Stimulated activated CD8-positive, alpha-beta memory T cell treated with anti-CD3 and anti-CD28 coated beads, Interleukin-7, amount 100 ng/mL, for 1 hour (primary cell): ENCODE data around the gene EDC4.
A peak's percentile ranks its signal among the peaks of the same experiment; 100 is the strongest.

Experiments used
- DNase-seq, 2 donors: peaks; one replicate each; pipeline ENCODE4 v3.0.0-alpha.2; 2020; ENCODE audit warnings: low read depth in 2 of 2

EDC4 gene

DNA sequence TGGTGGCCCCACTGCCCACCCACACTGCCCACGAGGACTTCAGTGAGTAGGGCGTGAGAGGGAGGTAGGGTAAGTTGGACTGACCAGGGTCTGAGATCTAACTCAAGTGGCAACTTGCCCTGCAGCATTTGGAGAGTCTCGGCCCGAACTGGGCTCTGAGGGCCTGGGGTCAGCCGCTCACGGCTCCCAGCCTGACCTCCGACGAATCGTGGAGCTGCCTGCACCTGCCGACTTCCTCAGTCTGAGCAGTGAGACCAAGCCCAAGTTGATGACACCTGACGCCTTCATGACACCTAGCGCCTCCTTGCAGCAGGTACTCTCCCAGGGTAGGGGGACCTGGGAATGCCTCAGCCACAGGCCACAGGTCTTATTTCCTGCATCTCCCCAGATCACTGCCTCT lies 6.6 kb downstream of the EDC4 start:
- DNase-seq, result no peak

DNA sequence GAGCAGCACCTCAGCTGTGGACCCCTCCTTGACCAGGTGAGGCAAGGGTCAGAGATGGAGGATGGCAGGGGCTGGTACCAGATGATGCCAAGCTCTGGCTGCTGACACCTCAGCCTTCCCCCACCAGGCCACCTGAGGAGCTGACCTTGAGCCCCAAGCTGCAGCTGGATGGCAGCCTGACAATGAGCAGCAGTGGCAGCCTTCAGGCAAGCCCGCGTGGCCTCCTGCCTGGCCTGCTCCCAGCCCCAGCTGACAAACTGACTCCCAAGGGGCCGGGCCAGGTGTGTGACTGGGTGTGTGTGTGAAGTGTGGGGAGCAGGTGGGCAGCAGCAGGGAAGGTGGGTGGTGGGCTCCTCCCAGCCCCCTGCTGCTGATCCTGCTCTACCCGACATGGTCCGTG lies 7.1 kb downstream of the EDC4 start:
- no peak for DNase-seq

DNA sequence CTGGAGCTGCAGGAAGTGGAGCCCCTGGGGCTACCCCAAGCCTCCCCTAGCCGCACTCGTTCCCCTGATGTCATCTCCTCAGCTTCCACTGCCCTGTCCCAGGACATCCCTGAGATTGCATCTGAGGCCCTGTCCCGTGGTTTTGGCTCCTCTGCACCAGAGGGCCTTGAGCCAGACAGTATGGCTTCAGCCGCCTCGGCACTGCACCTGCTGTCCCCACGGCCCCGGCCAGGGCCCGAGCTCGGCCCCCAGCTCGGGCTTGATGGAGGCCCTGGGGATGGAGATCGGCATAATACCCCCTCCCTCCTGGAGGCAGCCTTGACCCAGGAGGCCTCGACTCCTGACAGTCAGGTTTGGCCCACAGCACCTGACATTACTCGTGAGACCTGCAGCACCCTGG lies 7.7 kb downstream of the EDC4 start:
- no peak for DNase-seq

DNA sequence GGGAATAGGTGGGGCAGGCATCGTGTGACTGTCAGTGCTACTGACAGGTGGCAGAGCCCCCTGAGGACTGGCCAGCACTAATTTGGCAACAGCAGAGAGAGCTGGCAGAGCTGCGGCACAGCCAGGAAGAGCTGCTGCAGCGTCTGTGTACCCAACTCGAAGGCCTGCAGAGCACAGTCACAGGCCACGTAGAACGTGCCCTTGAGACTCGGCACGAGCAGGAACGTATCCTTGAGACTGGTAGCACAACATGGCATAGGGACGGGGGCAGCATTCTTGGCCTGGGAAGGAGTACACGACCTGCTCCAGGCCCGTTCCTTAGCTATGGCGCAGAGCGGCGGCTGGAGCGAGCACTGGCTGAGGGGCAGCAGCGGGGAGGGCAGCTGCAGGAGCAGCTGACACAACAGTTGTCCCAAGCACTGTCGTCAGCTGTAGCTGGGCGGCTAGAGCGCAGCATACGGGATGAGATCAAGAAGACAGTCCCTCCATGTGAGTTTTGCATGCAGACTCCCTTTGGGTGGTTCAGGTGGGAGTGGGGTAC lies 8.8 kb downstream of the EDC4 start:
- DNase-seq, result no peak

DNA sequence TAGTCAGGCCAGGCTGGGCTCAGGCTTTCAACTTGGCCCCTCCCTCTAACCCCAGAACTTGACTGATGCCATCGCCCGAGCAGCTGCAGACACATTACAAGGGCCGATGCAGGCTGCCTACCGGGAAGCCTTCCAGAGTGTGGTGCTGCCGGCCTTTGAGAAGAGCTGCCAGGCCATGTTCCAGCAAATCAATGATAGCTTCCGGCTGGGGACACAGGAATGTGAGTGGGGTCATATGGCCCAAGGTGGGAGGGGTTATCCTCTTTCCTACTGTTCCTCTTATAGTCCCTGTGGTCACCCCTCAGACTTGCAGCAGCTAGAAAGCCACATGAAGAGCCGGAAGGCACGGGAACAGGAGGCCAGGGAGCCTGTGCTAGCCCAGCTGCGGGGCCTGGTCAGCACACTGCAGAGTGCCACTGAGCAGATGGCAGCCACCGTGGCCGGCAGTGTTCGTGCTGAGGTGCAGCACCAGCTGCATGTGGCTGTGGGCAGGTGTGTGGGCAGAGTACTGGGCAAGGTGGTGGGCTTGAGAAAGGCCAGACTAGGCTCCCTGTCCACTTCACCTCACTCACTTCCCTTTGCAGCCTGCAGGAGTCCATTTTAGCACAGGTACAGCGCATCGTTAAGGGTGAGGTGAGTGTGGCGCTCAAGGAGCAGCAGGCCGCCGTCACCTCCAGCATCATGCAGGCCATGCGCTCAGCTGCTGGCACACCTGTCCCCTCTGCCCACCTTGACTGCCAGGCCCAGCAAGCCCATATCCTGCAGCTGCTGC lies 9.7 kb downstream of the EDC4 start:
- DNase-seq, result no peak

DNA sequence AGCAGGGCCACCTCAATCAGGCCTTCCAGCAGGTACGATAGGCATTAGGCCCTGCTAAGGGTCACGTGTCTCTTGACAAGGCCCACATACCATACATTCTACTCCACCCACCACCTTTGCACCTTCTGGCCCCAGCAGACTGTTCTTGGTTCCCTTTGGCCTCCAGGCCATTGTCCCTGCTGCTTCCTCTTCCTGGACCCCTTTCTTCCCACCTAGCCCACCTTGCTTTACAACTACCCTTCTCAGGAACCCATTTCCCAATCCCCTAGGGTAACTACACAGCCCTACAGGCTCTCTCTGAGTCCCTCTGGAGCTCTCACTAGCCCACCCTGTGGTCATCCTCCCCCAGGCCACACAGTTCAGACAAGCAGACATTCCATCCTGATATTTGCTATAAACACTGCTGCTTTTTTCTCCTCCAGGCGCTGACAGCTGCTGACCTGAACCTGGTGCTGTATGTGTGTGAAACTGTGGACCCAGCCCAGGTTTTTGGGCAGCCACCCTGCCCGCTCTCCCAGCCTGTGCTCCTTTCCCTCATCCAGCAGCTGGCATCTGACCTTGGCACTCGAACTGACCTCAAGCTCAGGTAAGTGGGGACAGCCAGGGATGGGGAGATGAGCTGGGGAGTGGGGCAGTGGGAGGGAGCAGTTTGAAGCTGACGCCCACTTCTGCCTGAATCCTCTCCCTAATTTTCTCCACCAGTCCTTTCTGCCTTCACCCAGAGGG lies 10.5 kb downstream of the EDC4 start:
- DNase-seq, result no peak

DNA sequence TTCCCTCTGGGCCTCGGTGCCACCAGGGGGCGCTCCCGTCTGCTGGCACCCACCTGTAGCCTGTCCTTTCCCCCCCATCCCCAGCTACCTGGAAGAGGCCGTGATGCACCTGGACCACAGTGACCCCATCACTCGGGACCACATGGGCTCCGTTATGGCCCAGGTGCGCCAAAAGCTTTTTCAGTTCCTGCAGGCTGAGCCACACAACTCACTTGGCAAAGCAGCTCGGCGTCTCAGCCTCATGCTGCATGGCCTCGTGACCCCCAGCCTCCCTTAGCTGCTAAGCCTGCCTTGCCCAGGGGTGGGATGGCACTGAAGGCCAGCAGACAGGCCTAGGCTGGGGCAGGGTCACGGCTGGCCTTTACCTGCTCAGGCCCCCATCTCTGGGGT lies 11.0 kb downstream of the EDC4 start:
- peak; percentile 48 to 57 for DNase-seq

DNA sequence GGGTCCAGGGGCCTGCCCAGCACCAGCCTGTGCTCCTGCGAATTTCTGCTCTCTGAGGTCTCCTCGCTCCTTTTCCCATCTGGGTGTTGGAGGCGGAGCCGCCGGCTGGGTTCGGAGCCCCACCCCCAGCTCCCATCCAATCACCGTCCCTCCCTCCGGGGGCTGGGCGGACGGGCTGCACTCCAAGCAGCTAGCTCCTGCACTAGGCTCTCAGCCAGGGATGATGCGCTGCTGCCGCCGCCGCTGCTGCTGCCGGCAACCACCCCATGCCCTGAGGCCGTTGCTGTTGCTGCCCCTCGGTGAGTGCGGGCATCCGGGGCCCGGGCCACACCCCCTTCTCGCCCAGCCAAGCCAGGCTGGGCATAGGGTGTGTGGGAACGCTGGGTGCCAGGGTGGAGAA lies 11.8 kb downstream of the EDC4 start, which contains the start of gene NRN1L:
TSS of gene NRN1L (plus strand) at position 202 of the 400 bp plus-strand sequence. CDS start at position 221, 19 bp downstream.
- DNase-seq, result no peak

DNA sequence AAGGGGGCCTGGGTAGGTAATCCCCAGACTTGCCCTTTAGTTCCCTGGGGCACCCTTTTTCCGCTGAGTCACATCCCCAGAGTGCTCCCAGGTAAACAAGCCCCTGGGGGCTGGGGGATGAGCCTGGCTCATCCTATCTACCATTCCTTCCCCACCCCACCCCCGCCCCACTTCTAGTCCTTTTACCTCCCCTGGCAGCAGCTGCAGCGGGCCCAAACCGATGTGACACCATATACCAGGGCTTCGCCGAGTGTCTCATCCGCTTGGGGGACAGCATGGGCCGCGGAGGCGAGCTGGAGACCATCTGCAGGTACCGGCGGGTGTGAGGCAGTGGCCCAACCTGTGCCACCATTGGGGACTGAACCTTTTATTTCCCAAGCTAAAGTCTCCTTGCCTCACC lies 12.7 kb downstream of the EDC4 start:
- no peak for DNase-seq

DNA sequence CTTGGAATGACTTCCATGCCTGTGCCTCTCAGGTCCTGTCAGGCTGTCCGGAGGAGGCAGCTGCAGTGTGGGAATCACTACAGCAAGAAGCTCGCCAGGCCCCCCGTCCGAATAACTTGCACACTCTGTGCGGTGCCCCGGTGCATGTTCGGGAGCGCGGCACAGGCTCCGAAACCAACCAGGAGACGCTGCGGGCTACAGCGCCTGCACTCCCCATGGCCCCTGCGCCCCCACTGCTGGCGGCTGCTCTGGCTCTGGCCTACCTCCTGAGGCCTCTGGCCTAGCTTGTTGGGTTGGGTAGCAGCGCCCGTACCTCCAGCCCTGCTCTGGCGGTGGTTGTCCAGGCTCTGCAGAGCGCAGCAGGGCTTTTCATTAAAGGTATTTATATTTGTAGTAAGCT lies 13.1 kb downstream of the EDC4 start:
- DNase-seq, result no peak

DNA sequence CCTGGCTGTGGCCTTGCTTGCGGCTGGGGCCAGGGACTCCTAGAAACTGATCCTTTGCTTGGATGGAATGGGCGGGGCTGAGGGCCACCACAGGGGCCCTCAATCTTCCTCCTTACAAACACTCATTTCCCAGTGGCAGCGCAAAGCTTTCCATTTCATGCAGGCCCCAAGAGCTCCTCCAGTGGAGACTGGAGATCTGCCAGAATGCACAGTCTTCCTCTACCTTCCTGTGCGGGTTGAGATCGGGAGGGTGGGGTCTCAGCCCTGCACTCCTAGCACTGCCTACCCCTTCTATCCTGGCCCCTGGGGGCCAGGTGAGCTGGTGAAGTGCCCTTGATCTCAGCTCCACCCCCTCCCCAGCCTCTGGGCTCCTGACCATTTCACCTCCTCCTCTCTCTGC lies 13.5 kb downstream of the EDC4 start:
- DNase-seq, result no peak

DNA sequence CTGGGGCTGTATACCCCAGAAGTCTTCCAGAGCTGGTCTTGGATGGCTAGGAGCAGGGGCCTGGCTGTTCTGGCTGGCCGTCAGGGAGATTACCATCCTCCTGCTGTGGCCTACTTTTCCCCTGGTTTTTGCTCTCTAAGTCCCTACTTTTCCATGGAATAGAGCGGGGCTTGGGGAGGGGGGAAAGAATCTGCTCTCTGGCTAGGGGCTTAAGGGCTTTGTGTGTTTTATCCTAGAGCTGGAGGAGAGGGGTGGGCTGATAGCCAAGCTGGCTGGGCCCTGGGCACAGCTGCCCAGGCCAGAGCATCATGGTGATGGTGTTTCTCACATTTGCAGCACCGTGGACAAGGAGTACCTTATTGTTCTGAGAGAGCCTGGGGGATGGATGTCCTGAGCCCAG lies 15.5 kb downstream of the EDC4 start:
- DNase-seq, result no peak

DNA sequence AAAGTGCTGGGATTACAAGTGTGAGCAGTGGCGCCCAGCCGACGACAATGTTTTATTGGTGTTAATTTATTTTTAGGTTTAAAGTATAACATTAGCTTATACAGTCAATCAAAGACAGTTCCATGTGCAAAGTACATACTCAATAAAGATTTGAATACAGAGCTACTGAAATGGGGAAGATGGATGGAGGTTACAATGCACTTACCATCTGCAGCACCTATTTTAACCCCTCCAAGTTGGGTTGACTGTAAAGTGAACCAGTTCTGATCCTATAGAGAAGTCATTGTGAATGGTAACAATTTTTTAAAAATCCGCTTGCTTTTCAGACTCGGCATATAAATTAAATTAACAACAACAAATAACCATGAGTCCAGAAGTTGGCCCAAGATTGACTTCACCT lies 19.5 kb downstream of the EDC4 start:
- DNase-seq, result no peak

DNA sequence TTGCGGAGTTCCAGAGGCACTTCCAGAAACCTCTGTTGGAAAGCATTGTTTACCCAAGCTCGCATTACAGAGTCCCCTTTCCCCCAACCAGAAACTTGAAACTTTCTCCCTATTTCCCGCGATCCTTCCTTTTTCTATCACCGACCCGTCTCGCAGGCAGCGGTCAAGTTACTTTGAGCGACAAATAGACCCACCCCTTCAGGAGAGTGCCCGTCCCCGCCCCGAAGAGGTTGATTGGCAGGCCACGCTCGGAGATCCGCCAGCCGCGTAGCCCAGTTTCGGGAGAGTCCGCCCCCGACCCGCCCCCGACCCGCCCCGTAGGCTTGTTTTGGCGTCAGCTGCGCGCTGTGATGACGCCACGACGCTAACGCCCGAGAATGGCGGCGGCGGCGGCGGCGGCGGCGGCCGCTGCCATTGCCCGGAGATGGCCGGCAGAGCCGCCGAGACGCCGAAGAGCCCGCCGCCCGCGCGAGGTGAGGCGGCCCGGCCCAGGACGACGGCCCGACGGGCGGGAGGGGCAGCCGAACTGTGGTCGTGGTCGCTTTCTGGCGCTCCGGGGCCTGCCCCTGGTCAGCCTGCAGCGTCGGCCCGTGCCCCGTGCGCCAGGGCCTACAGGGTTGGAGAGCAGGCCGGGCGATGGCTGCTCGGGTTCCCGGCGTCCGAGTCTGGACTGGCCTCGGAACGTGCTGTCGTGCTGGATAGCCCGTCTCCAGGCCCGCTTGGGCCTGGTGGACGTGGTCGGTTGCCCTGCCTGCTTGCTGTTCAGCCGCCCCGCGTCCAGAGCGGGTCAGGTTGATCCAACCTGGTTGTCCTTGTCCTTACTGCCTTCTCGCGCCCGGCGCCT lies 20.3 kb downstream of the EDC4 start, which contains the start of gene PSKH1:
TSS of gene PSKH1 (plus strand) at position 356 of the 844 bp plus-strand sequence. CDS start 15,496 bp downstream, outside the sequence.
- DNase-seq, result peak; percentile 81 to 85

DNA sequence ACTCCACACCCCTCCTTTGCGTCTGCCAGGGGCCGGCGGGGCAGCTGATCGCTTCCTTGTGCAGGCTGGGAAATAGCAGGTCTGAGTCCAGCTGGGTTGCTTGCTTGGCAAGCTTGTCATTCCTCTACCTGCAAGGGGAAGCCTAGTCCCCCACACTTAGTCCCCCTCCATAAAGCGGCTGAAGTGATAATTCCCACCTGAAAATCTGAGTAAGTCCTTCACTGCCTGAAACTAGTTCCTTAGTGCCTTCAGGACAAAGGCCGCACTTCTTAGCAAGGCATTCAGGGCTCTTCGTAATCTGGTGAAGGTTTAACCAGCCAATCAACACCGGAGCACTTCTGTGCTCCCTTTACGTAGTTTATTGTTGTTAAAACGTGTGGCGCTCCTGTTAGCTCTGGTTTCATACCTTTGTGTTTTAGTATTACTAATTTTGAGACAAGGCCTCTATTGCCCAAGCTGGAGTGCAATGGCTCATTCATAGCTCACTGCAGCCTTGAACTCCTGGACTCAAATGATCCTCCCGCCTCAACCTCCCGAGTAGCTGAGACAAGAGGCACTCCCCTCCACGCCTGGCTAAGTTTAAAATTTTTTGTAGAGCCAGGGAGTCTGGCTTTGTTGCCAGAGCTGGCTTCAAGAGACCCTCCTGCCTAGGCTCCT lies 21.0 kb downstream of the EDC4 start:
- DNase-seq, result no peak

DNA sequence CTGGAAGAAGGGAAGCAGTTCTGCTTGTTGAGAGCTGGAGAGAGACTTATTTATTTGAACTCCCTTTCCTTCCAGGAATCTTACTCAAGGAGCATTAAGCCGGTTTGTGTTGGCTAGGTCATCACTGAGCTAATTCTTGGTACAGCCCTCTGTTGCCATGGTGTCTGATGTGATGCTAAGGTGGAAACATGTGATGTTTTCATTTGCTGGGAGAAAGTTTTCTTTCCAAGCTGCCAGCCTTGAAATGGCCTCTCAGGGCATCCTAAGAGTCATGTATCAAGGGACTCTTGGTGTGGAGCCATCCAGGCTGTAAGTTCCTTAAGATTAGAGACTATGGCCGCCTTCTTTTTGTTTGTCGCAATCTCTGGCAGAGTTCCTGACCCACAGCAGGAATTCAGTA lies 24.4 kb downstream of the EDC4 start:
- DNase-seq, result no peak

DNA sequence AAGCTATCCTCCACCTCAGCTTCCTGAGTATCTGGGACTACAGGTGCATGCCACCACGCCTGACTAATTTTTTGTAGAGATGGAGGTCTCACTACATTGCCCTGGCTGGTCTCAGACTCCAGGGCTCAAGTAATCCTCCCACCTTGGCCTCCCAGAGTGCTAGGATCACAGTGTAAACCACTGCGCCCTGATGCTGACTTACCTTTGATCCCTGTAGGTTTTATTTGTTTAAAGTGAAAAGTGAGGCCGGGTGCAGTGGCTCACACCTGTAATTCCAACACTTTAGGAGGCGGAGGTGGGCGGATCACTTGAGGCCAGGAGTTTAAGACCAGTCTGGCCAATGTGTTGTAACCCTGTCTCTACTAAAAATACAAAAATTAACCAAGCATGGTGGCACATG lies 28.9 kb downstream of the EDC4 start:
- no peak for DNase-seq

DNA sequence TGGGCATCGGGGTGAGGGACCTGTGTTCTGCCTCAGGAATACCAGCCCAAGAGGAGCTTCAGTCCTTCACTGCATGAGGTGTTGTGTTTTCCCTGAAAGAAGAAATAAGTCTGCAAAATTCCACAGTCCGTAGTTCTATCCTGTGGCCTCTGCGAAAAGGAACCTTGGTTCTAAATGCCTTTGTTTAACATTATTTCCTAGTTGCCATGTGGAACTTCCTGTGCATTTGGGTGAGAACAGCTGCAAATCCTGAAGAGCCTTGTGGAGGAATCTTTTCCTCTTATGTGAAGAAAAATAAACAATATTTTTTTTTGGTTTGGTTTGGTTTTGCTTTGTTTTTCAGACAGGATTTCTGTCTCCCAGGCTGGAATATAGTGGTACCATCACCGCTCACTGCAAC lies 30.0 kb downstream of the EDC4 start:
- no peak for DNase-seq

DNA sequence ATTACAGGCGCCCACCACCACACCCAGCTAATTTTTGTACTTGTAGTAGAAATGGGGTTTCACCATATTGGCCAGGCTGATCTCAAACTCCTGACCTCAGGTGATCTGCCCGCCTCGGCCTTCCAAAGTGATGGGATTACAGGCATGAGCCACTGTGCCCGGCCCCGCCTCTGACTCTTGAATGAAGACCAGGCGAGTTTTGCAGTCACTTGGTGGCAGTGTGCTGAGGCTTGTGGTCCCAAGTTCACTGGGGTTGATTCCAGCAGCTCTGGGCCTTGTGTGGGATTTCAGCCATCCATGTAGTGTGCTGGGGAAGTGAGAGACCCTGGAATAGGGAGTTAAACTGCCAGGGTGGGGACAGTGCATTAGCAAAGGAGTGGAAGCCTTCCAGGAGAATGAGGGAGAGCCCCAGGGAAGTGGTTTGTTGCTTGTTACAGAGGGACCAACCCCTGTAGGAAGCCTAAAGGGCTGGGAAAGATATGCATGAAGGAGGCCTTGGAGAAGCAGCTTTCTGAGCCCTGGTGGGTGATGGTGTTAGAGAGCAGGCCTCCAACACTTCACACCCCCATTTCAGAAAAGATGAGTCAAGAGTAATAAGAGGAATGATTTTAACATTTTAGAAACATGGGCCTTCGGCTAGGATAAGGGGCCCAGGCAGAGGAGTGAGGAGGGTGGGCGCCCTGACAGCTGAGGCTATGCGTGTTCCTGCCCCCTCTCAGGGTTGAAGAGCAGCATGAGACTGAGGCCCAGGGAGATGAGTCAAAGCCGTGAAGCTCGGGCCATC lies 34.7 kb downstream of the EDC4 start:
- DNase-seq, result no peak

DNA sequence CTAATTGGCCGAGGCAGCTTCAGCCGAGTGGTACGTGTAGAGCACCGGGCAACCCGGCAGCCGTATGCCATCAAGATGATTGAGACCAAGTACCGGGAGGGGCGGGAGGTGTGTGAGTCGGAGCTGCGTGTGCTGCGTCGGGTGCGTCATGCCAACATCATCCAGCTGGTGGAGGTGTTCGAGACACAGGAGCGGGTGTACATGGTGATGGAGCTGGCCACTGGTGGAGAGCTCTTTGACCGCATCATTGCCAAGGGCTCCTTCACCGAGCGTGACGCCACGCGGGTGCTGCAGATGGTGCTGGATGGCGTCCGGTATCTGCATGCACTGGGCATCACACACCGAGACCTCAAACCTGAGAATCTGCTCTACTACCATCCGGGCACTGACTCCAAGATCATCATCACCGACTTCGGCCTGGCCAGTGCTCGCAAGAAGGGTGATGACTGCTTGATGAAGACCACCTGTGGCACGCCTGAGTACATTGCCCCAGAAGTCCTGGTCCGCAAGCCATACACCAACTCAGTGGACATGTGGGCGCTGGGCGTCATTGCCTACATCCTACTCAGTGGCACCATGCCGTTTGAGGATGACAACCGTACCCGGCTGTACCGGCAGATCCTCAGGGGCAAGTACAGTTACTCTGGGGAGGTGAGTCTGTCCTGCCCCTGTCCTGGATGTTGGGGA lies 36.3 kb downstream of the EDC4 start:
- no peak for DNase-seq
